Esophagus squamous epithelium (tissue), 4 donors: ENCODE results near the gene SNAI1.
"Not testable (repeated sequence)": the region's sequence is repeated elsewhere in the genome, so short reads cannot be mapped to it uniquely, and the experiment has no call there.

ENCODE experiments used
- CTCF ChIP-seq, 6 experiments: fragments of 450-650 bp in 4 of 6; fragments of 200-600 bp in 2 of 6; sonication (generic) in 2 of 6; IDR thresholded peaks; one replicate each; pipeline ENCODE4 v1.5.1; 2016 to 2019; ENCODE audit warnings: antibody characterized with exemption in 6 of 6, mild to moderate bottlenecking in 4 of 6, moderate library complexity in 4 of 6
- POLR2A ChIP-seq, 4 donors: fragments of 450-650 bp; IDR thresholded peaks; one replicate each; pipeline ENCODE4 v1.6.1; 2017; ENCODE audit warnings: antibody characterized with exemption in 4 of 4, mild to moderate bottlenecking in 4 of 4, moderate library complexity in 3 of 4

DNA sequence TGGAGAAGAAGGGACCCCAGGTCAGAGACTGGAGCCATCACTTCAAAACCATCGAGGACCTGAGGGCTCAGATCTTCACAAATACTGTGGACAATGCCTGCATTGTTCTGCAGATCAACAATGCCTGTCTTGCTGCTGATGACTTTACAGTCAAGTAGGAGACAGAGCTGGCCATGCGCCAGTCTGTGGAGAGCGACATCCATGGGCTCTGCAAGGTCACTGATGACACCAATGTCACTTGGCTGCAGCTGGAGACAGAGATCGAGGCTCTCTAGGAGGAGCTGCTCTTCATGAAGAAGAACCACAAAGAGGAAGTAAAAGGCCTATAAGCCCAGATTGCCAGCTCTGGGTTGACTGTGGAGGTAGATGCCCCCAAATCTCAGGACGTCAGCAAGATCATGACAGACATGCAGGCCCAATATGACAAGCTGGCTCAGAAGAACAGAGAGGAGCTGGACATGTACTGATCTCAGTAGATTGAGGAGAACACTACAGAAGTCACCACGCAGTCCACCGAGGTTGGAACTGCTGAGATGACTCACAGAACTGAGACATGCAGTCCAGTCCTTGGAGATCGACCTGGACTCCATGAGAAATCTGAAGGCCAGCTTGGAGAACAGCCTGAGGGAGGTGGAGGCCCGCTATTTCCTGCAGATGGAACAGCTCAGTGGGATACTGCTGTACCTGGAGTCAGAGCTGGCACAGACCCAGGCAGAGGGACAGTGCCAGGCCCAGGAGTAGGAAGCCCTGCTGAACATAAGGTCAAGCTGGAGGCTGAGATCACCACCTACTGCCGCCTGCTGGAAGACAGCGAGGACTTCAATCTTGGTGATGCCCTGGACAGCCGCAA lies 25.5 kb upstream of the SNAI1 start:
- not testable (repeated sequence) for TF ChIP-seq CTCF, POLR2A (IDR thresholded peaks at IDR 0.05)
